Measurements from ENCODE around the gene KDM3A.

KDM3A gene

GRCh38 chr2:86440631-86441391 lies at the start of gene KDM3A:
KDM3A (plus strand) TSS chr2:86441371; CDS start chr2:86442048, 677 bp downstream.
- CTCF ChIA-PET: interaction anchor here (0.7 kb wide), 1 partner anchor 72 kb away, joined by 4 read pairs; no protein-coding TSS in a partner anchor
- TF ChIP-seq L3MBTL2 (conservative IDR thresholded peaks at IDR 0.05) (peak; percentile 100), FOXM1 (IDR thresholded peaks at IDR 0.05; ENCODE audit: borderline replicate concordance) (no peak), PKNOX1 (IDR thresholded peaks at IDR 0.05) (no peak), LEF1 (IDR thresholded peaks at IDR 0.05; ENCODE audit: borderline replicate concordance) (peak; percentile 82; the same call in 1 of the 2 replicates), FOXK2 (IDR thresholded peaks at IDR 0.05) (no peak), CTBP1 (IDR thresholded peaks at IDR 0.05; ENCODE audit: borderline replicate concordance) (peak; percentile 56; the same call in 1 of the 2 replicates), ZNF384 (IDR thresholded peaks at IDR 0.05) (peak; percentile 76; the same call in 1 of the 2 replicates), NFRKB (IDR thresholded peaks at IDR 0.05) (peak; percentile 83), SP1 (IDR thresholded peaks at IDR 0.05) (no peak), ELF4 (IDR thresholded peaks at IDR 0.05) (no peak)
- POLR2A ChIA-PET: interaction anchor here (0.6 to 2.1 kb wide), 10 partner anchors 10 to 242 kb away, joined by 3 to 9 read pairs (median 4); partner anchors contain the start of genes MRPL35 and REEP1
- DNase-seq (ENCODE audit: extremely low spot score): peak; percentile 90

- POLR2A ChIA-PET: interaction anchor here (1.8 kb wide), 1 partner anchor 48 kb away, joined by 5 read pairs; the partner anchor contains the start of gene KDM3A
- DNase-seq (ENCODE audit: extremely low spot score): no peak
- no peak for TF ChIP-seq ELF4 (IDR thresholded peaks at IDR 0.05)
- TF ChIP-seq FOXM1 (IDR thresholded peaks at IDR 0.05; ENCODE audit: borderline replicate concordance): no peak
- no peak for TF ChIP-seq PKNOX1 (IDR thresholded peaks at IDR 0.05)
- TF ChIP-seq SP1 (IDR thresholded peaks at IDR 0.05): no peak
- no peak for TF ChIP-seq TARDBP (IDR thresholded peaks at IDR 0.05)
- TF ChIP-seq L3MBTL2 (conservative IDR thresholded peaks at IDR 0.05): no peak
- TF ChIP-seq HDGF (IDR thresholded peaks at IDR 0.05; ENCODE audit: borderline replicate concordance): no peak
- CTCF ChIA-PET: interaction anchor here (0.9 to 1.2 kb wide), 2 partner anchors 20 to 172 kb away, joined by 3 read pairs; no protein-coding TSS in a partner anchor
Measured at GRCh38 chr2:86392873-86393518, 48.2 kb upstream of the KDM3A start.

GRCh38 chr2:86393521-86394491 lies 47.4 kb upstream of the KDM3A start:
- TF ChIP-seq PKNOX1 (IDR thresholded peaks at IDR 0.05) (no peak), TARDBP (IDR thresholded peaks at IDR 0.05) (no peak), HDGF (IDR thresholded peaks at IDR 0.05; ENCODE audit: borderline replicate concordance) (no peak), ELF4 (IDR thresholded peaks at IDR 0.05) (no peak), SUZ12 (IDR thresholded peaks at IDR 0.05) (no peak), FOXA1 (IDR thresholded peaks at IDR 0.05) (no peak), BHLHE40 (IDR thresholded peaks at IDR 0.05; ENCODE audit: borderline replicate concordance) (no peak), SP1 (IDR thresholded peaks at IDR 0.05) (no peak), CTBP1 (IDR thresholded peaks at IDR 0.05; ENCODE audit: borderline replicate concordance) (no peak), L3MBTL2 (conservative IDR thresholded peaks at IDR 0.05) (no peak), FOXK2 (IDR thresholded peaks at IDR 0.05) (no peak), ZNF384 (IDR thresholded peaks at IDR 0.05) (no peak)
- DNase-seq (ENCODE audit: extremely low spot score): no peak
- ChIA-PET POLR2A (interaction anchor here (1.8 kb wide), 1 partner anchor 47 kb away, joined by 5 read pairs; the partner anchor contains the start of gene KDM3A), CTCF (interaction anchor here (0.9 to 1.2 kb wide), 2 partner anchors 21 to 173 kb away, joined by 3 read pairs; no protein-coding TSS in a partner anchor)

- ChIA-PET POLR2A (interaction anchor here (1.1 kb wide), 1 partner anchor 46 kb away, joined by 4 read pairs; no protein-coding TSS in a partner anchor), CTCF (no interaction called here)
- peak; percentile 31 for DNase-seq (ENCODE audit: extremely low spot score)
- TF ChIP-seq FOXM1 (IDR thresholded peaks at IDR 0.05; ENCODE audit: borderline replicate concordance) (no peak), ELF4 (IDR thresholded peaks at IDR 0.05) (no peak), LEF1 (IDR thresholded peaks at IDR 0.05; ENCODE audit: borderline replicate concordance) (no peak), FOXA1 (IDR thresholded peaks at IDR 0.05) (no peak), ZNF384 (IDR thresholded peaks at IDR 0.05) (no peak), SUZ12 (IDR thresholded peaks at IDR 0.05) (no peak), ARNT (IDR thresholded peaks at IDR 0.05) (no peak), SP1 (IDR thresholded peaks at IDR 0.05) (no peak)
Measured at GRCh38 chr2:86396291-86396785, 44.8 kb upstream of the KDM3A start.

GRCh38 chr2:86397986-86398385 lies 43.2 kb upstream of the KDM3A start:
- POLR2A ChIA-PET: no interaction called here
- TF ChIP-seq SP1 (IDR thresholded peaks at IDR 0.05) (no peak), CTBP1 (IDR thresholded peaks at IDR 0.05; ENCODE audit: borderline replicate concordance) (no peak), BHLHE40 (IDR thresholded peaks at IDR 0.05; ENCODE audit: borderline replicate concordance) (no peak)
- CTCF ChIA-PET: no interaction called here
- DNase-seq (ENCODE audit: extremely low spot score): no peak

All from HEK293T (cell line).